ENCODE results near the gene ZCCHC14. TPM values are rescaled to one million over a fixed set of nuclear protein-coding genes. Genes with fewer than 3 reads are reported as not detected.

Gene ZCCHC14
- total and polyA plus RNA-seq, 2 of the 13 experiments (the other 11 are each of a cell fraction or from before 2014, with no cell fraction given), result 12.4 to 12.5 TPM

- TF ChIP-seq ZNF260 (CRISPR knock-in tag; IDR thresholded peaks at IDR 0.05; ENCODE audit: borderline replicate concordance, low read depth), result no peak
- TF ChIP-seq ZNF747 (CRISPR knock-in tag; IDR thresholded peaks at IDR 0.05; ENCODE audit: borderline replicate concordance), result peak; percentile 85; the same call in 1 of the 2 replicates
- peak; percentile 90; the same call in 1 of the 2 replicates for TF ChIP-seq ZNF580 (CRISPR knock-in tag; IDR thresholded peaks at IDR 0.05; ENCODE audit: borderline replicate concordance, low read depth)
- TF ChIP-seq NFATC3 (CRISPR knock-in tag; IDR thresholded peaks at IDR 0.05), result no peak
- TF ChIP-seq ZNF644 (CRISPR knock-in tag; IDR thresholded peaks at IDR 0.05; ENCODE audit: low read depth), result no peak
- TF ChIP-seq SP4 (CRISPR knock-in tag; IDR thresholded peaks at IDR 0.05), result peak; percentile 98
- no peak for TF ChIP-seq ZNF576 (CRISPR knock-in tag; IDR thresholded peaks at IDR 0.05)
- TF ChIP-seq ZNF775 (CRISPR knock-in tag; IDR thresholded peaks at IDR 0.05; ENCODE audit: borderline replicate concordance), result peak; percentile 32; the same call in 1 of the 2 replicates
- no peak; the same call in 1 of the 2 replicates for TF ChIP-seq E2F1 (CRISPR knock-in tag; IDR thresholded peaks at IDR 0.05)
- peak; percentile 92 for TF ChIP-seq BORCS8-MEF2B (CRISPR knock-in tag; IDR thresholded peaks at IDR 0.05)
- TF ChIP-seq SSRP1 (CRISPR knock-in tag; IDR thresholded peaks at IDR 0.05), result peak; percentile 97
- peak; percentile 87 for TF ChIP-seq FOXO1 (CRISPR knock-in tag; IDR thresholded peaks at IDR 0.05)
- no peak for TF ChIP-seq NCOA5 (CRISPR knock-in tag; IDR thresholded peaks at IDR 0.05)
- TF ChIP-seq, protein P1, sequence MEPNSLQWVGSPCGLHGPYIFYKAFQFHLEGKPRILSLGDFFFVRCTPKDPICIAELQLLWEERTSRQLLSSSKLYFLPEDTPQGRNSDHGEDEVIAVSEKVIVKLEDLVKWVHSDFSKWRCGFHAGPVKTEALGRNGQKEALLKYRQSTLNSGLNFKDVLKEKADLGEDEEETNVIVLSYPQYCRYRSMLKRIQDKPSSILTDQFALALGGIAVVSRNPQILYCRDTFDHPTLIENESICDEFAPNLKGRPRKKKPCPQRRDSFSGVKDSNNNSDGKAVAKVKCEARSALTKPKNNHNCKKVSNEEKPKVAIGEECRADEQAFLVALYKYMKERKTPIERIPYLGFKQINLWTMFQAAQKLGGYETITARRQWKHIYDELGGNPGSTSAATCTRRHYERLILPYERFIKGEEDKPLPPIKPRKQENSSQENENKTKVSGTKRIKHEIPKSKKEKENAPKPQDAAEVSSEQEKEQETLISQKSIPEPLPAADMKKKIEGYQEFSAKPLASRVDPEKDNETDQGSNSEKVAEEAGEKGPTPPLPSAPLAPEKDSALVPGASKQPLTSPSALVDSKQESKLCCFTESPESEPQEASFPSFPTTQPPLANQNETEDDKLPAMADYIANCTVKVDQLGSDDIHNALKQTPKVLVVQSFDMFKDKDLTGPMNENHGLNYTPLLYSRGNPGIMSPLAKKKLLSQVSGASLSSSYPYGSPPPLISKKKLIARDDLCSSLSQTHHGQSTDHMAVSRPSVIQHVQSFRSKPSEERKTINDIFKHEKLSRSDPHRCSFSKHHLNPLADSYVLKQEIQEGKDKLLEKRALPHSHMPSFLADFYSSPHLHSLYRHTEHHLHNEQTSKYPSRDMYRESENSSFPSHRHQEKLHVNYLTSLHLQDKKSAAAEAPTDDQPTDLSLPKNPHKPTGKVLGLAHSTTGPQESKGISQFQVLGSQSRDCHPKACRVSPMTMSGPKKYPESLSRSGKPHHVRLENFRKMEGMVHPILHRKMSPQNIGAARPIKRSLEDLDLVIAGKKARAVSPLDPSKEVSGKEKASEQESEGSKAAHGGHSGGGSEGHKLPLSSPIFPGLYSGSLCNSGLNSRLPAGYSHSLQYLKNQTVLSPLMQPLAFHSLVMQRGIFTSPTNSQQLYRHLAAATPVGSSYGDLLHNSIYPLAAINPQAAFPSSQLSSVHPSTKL (CRISPR knock-in tag; IDR thresholded peaks at IDR 0.05), result peak; percentile 79
- no peak; the same call in 1 of the 2 replicates for TF ChIP-seq ZNF263 (CRISPR knock-in tag; IDR thresholded peaks at IDR 0.05)
- TF ChIP-seq PLRG1 (conservative IDR thresholded peaks at IDR 0.05), result no peak
- no peak for TF ChIP-seq HOXA7 (CRISPR knock-in tag; IDR thresholded peaks at IDR 0.05)
- peak; percentile 82 for TF ChIP-seq NCOA2 (CRISPR knock-in tag; IDR thresholded peaks at IDR 0.05)
- TF ChIP-seq, protein P2, sequence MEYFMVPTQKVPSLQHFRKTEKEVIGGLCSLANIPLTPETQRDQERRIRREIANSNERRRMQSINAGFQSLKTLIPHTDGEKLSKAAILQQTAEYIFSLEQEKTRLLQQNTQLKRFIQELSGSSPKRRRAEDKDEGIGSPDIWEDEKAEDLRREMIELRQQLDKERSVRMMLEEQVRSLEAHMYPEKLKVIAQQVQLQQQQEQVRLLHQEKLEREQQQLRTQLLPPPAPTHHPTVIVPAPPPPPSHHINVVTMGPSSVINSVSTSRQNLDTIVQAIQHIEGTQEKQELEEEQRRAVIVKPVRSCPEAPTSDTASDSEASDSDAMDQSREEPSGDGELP (IDR thresholded peaks at IDR 0.05; ENCODE audit: borderline replicate concordance, low read depth), result peak; percentile 31; the same call in 1 of the 2 replicates
- TF ChIP-seq THRA (CRISPR knock-in tag; IDR thresholded peaks at IDR 0.05; ENCODE audit: borderline replicate concordance), result peak; percentile 89
- TF ChIP-seq SAFB2 (CRISPR knock-in tag; IDR thresholded peaks at IDR 0.05; ENCODE audit: borderline replicate concordance, low read depth), result peak; percentile 81; the same call in 1 of the 2 replicates
- TF ChIP-seq HCFC1 (IDR thresholded peaks at IDR 0.05; ENCODE audit: low read depth, low read length), result peak; percentile 23; the same call in 1 of the 2 replicates
- TF ChIP-seq YEATS4 (CRISPR knock-in tag; IDR thresholded peaks at IDR 0.05; ENCODE audit: borderline replicate concordance), result peak; percentile 80; the same call in 1 of the 2 replicates
Measured at GRCh38 chr16:87383505-87384161, 109.2 kb downstream of the ZCCHC14 start, which contains the start of gene FBXO31 (continued).

Measured in HepG2 (cell line).